HepG2 (cell line): ENCODE measurements around the gene FAM83G. TPM values are rescaled to one million over a fixed set of nuclear protein-coding genes. Genes with fewer than 3 reads are reported as not detected.

Source experiments
- ARHGAP35 ChIP-seq: sonication (generic); formaldehyde crosslinking; IDR thresholded peaks from 2 replicates; pipeline ENCODE4 v1.9.0; 2022; ENCODE audit warnings: mild to moderate bottlenecking, inconsistent platforms, moderate library complexity, missing genetic modification reagents, borderline replicate concordance
- HHEX ChIP-seq: IDR thresholded peaks from 2 replicates; pipeline ENCODE4 v1.6.1; 2016; ENCODE audit warnings: control low read depth
- KLF15 ChIP-seq: sonication (generic); formaldehyde crosslinking; IDR thresholded peaks from 2 replicates; pipeline ENCODE4 v1.8.1; 2023; ENCODE audit warnings: borderline replicate concordance, mild to moderate bottlenecking, inconsistent platforms, missing genetic modification reagents, mixed read lengths
- NFAT5 ChIP-seq: sonication (generic); formaldehyde crosslinking; IDR thresholded peaks from 2 replicates; pipeline ENCODE4 v1.4.0; 2020; ENCODE audit warnings: missing genetic modification reagents
- NFRKB ChIP-seq: fragments of 450-650 bp; IDR thresholded peaks from 2 replicates; pipeline ENCODE4 v1.6.1; 2017
- NR2C2 ChIP-seq: sonication (generic); formaldehyde crosslinking; IDR thresholded peaks from 2 replicates; pipeline ENCODE4 v1.4.0; 2020; ENCODE audit warnings: missing genetic modification reagents, mild to moderate bottlenecking, moderate library complexity, borderline replicate concordance
- NR2F1 ChIP-seq, 2 experiments: fragments of 450-650 bp in 1 of 2; formaldehyde crosslinking in 1 of 2; IDR thresholded peaks; 2 replicates each; pipeline versions ENCODE4 v1.5.0 to v1.6.1; 2016 to 2020; ENCODE audit warnings: mild to moderate bottlenecking in 1 of 2, missing compliant biosample characterization in 1 of 2, missing genetic modification reagents in 1 of 2, moderate library complexity in 1 of 2
- PHB2 ChIP-seq: fragments of 450-650 bp; IDR thresholded peaks from 2 replicates; pipeline ENCODE4 v1.6.1; 2018; ENCODE audit not compliant: partially characterized antibody
- TCF12 ChIP-seq, 2 experiments: fragments of 450-650 bp in 1 of 2; sonication (generic) in 1 of 2; formaldehyde crosslinking in 1 of 2; IDR thresholded peaks; 2 replicates each; pipeline versions ENCODE4 v1.6.1 to v1.8.0; 2017 to 2022; ENCODE audit warnings: antibody characterized with exemption in 1 of 2, mild to moderate bottlenecking in 1 of 2, missing genetic modification reagents in 1 of 2, moderate library complexity in 1 of 2
- TCF7 ChIP-seq: sonication (generic); IDR thresholded peaks from 2 replicates; pipeline ENCODE4 v1.6.1; 2016; ENCODE audit warnings: antibody characterized with exemption, low read depth
- ZBTB2 ChIP-seq: sonication (generic); formaldehyde crosslinking; IDR thresholded peaks from 2 replicates; pipeline ENCODE4 v1.8.0; 2022; ENCODE audit warnings: low read depth, missing genetic modification reagents
- ZMYM3 ChIP-seq: sonication (generic); formaldehyde crosslinking; IDR thresholded peaks from 2 replicates; pipeline ENCODE4 v1.5.1; 2020; ENCODE audit warnings: mild to moderate bottlenecking, missing genetic modification reagents
- ZNF260 ChIP-seq: sonication (generic); formaldehyde crosslinking; IDR thresholded peaks from 2 replicates; pipeline ENCODE4 v1.4.0; 2020; ENCODE audit warnings: missing genetic modification reagents, low read depth, mild to moderate bottlenecking, borderline replicate concordance
- ZNF790 ChIP-seq: sonication (generic); formaldehyde crosslinking; IDR thresholded peaks from 2 replicates; pipeline ENCODE4 v1.8.0; 2022; ENCODE audit warnings: missing genetic modification reagents, mild to moderate bottlenecking, borderline replicate concordance
- ZNF841 ChIP-seq: sonication (generic); formaldehyde crosslinking; IDR thresholded peaks from 2 replicates; pipeline ENCODE4 v1.8.1; 2023; ENCODE audit warnings: missing genetic modification reagents, borderline replicate concordance
- polyA plus RNA-seq, 8 experiments: library from polyadenylated mRNA; depleted of rRNA in 3 of 8; stranded (reverse) in 7 of 8; unstranded in 1 of 8; fragments of >200 nt; fragmentation: Illumina TruSeq in 4 of 8; extraction: Trizol in 4 of 8; gene quantifications; 2 replicates each; pipeline versions ENCODE4 v1.2.1 to v1.2.3, GENCODE V29; 2011 to 2016; ENCODE audit warnings: low read depth in 4 of 8, missing spikeins in 1 of 8, mixed read lengths in 1 of 8; ENCODE audit not compliant: insufficient read depth in 1 of 8
- total RNA-seq, 5 experiments: library from RNA; depleted of rRNA; stranded (reverse); fragments of >200 nt; fragmentation: Illumina TruSeq; extraction: Trizol; gene quantifications; 2 replicates each; pipeline ENCODE4 v1.2.3, GENCODE V29; 2016; ENCODE audit warnings: low read depth in 1 of 5
- TF ChIP-seq, protein P1 (sequence below), 2 experiments: sonication (generic) in 1 of 2; formaldehyde crosslinking in 1 of 2; IDR thresholded peaks; 2 replicates each; pipeline versions ENCODE4 v1.5.1 to v1.6.1; 2011 to 2020; ENCODE audit warnings: borderline replicate concordance in 1 of 2, low read depth in 1 of 2, low read length in 1 of 2, mild to moderate bottlenecking in 1 of 2, missing genetic modification reagents in 1 of 2, moderate library complexity in 1 of 2
- TF ChIP-seq, protein P2 (sequence below): sonication (generic); formaldehyde crosslinking; IDR thresholded peaks from 2 replicates; pipeline ENCODE4 v1.4.0; 2020; ENCODE audit warnings: missing genetic modification reagents

FAM83G gene
- total and polyA plus RNA-seq, 2 of the 13 experiments (the other 11 are each of a cell fraction or from before 2014, with no cell fraction given): 13.7 to 18.6 TPM

DNA sequence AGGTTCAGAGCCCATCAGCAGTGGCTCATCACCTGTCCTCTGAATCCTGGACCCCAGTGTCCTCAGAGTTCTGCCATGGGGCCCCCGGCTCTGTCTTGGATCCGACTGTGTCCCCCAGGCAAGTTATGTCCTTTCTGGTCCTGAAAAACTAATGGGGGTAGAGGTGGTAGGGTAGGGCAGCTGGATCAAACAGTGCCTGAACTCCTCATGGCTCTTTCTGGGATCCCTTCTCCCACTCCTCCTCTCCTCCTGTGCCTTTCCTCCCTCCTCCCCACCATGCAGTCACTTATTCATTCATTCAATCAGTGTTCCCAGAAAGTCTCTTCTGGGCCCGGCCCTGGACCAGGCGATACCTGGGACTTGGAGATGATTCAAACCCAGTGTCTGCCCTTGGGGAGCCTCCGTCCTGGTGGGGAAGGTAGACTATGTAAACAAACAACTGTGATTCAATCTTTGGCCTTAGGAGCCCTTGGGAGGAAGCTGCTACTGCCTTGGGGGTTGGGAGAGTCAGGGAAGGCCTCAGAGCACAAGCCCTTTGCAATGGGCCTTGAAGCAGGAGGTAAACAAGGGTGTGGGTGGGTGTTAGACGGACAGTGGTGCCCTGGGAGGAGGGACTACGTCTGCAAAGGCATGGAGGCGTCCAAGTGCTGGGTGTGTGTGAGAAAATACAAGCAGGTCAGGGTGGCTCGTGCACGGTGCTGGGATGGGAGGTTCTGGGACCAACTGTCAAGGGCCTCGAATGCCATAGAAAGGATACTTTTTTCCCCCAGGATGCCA lies 6.4 kb upstream of the FAM83G start (continued):
- TF ChIP-seq NFAT5 (CRISPR knock-in tag) (no peak), TCF7 (no peak), ZMYM3 (no peak), ZBTB2 (no peak), HHEX (no peak), NR2F1 (CRISPR knock-in tag; IDR thresholded peaks at IDR 0.05) (no peak), PHB2 (no peak), NR2C2 (CRISPR knock-in tag) (no peak), KLF15 (no peak), TCF12 (IDR thresholded peaks at IDR 0.05) (no peak), TCF12 (CRISPR knock-in tag; IDR thresholded peaks at IDR 0.05) (no peak), NFRKB (no peak), ZNF260 (CRISPR knock-in tag) (no peak), ZNF841 (no peak), ARHGAP35 (CRISPR knock-in tag) (no peak), ZNF790 (CRISPR knock-in tag) (no peak)
- TF ChIP-seq, protein P1, sequence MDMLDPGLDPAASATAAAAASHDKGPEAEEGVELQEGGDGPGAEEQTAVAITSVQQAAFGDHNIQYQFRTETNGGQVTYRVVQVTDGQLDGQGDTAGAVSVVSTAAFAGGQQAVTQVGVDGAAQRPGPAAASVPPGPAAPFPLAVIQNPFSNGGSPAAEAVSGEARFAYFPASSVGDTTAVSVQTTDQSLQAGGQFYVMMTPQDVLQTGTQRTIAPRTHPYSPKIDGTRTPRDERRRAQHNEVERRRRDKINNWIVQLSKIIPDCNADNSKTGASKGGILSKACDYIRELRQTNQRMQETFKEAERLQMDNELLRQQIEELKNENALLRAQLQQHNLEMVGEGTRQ (IDR thresholded peaks at IDR 0.05; ENCODE audit: low read depth, low read length): no peak
- TF ChIP-seq, protein P1 (CRISPR knock-in tag; IDR thresholded peaks at IDR 0.05; ENCODE audit: borderline replicate concordance): no peak
- TF ChIP-seq, protein P2, sequence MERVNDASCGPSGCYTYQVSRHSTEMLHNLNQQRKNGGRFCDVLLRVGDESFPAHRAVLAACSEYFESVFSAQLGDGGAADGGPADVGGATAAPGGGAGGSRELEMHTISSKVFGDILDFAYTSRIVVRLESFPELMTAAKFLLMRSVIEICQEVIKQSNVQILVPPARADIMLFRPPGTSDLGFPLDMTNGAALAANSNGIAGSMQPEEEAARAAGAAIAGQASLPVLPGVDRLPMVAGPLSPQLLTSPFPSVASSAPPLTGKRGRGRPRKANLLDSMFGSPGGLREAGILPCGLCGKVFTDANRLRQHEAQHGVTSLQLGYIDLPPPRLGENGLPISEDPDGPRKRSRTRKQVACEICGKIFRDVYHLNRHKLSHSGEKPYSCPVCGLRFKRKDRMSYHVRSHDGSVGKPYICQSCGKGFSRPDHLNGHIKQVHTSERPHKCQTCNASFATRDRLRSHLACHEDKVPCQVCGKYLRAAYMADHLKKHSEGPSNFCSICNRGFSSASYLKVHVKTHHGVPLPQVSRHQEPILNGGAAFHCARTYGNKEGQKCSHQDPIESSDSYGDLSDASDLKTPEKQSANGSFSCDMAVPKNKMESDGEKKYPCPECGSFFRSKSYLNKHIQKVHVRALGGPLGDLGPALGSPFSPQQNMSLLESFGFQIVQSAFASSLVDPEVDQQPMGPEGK (CRISPR knock-in tag): no peak
